GM21529 (cell line): ENCODE results near the gene TH.
"Not testable (repeated sequence)": the region's sequence is repeated elsewhere in the genome, so short reads cannot be mapped to it uniquely, and the experiment has no call there.

ENCODE experiments used
- ATAC-seq: cut with Tn5 transposase; IDR thresholded peaks from one replicate; pipeline ENCODE4 v1.9.1; 2021; ENCODE audit not compliant: unreplicated experiment

TH gene

DNA sequence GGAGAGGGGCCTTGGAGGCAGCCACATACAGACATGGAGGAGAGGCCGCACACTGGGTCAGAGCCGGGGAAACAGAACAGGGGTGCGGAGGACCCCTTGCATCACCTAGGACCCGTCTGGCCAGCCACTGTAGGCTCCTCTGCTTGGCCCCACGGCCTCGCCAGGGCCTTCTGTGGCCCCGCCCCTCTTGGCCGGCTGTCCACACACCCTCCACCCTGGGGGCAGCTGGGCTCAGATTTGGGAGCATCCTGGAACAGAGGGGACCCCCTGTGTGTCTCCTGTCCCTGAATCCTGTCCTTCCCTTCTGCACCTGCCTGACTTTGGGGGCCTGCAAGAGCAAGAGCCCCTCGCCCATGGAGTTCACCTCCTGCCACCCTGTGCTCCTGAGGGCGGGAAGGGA is 7.9 kb upstream of the TH start:
- ATAC-seq: no peak

DNA sequence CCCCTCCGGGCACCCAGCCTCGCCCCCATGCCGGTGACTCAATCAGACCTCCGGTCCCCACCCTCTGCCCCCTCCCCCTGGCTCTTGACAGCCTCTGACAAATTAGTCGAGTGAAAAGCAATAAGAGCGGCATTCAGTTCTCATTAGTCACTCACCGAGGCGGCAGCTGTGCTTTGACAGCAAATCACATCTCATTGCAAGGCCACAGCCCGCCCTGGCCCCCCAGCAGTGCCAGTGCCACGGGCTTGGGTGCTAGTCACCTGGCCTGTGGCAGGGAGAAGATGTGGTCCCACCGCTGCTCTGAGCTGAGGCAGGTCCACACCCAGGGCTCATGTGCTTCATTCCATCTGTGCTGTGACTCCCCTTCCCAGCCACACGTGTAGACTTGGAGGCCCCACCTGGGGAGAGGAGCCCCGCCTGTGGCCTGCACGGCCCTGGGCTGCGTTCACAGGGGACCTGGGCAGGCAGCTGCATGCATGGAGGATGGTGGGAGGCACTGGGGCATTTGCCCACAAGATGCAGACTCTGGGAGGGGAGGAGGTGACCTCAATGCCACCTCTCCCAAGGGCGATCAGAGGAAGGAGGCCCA is 7.4 kb upstream of the TH start:
- ATAC-seq: no peak

DNA sequence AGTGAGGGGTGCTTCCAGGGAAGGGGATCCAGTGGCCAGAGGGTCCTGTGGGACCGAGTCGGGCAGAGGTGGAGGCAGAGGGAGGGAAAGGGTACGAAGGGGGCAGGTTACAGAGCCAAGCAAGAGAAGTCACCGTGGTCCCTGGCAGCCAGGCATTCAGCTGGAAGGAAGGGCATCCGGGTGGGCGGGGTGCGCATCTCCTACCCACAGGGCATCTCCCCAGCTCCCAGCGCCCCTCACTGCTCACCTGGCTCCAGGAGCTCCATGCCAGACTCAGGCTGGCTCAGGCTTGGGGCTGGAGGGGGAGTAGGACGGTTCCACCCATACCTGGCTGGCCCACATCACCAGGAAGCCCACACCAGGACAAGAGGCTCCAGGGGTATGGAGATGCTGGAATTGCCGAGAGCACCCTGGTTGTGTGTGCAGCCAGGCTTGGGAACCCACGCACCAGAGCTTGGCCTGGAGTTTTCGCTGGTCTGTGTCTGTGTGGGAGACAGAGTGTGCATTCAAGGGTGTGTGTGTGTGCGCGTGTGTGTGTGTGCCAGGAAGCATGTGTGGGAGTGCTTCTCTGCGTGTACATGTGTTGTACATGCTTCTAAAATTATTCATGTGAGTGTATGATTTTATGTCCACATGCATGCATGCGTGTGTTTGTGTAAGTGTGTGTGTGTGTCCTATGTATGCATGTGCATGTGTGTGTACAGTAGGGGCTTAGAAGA is 6.6 kb upstream of the TH start:
- not testable (repeated sequence) for ATAC-seq

GRCh38 chr11:2177076-2177475 is 5.5 kb upstream of the TH start:
- no peak for ATAC-seq

GRCh38 chr11:2176389-2176900 is 4.8 kb upstream of the TH start:
- ATAC-seq: no peak

DNA sequence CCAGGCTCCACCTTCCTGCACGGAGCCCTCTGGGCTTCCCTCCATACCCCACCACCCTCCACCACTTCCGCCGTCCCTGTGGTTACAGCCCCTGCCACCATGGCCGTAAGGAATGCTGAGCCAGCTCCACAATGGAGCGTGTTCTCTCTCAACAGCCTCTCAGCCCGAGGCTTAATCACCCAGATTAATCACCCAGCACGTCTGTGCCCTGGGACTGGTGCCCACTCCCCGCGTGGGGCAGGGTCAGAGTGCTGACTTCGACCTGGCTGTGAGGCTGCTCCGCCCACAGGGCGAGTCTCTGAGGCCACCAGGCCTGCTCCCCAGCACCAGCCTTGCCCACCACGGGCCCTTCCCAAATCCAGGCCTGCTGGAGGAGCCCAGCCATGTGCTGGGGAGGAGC is 4.0 kb upstream of the TH start:
- no peak for ATAC-seq

- ATAC-seq: no peak
Observed at GRCh38 chr11:2174361-2174760, 2.7 kb upstream of the TH start.

DNA sequence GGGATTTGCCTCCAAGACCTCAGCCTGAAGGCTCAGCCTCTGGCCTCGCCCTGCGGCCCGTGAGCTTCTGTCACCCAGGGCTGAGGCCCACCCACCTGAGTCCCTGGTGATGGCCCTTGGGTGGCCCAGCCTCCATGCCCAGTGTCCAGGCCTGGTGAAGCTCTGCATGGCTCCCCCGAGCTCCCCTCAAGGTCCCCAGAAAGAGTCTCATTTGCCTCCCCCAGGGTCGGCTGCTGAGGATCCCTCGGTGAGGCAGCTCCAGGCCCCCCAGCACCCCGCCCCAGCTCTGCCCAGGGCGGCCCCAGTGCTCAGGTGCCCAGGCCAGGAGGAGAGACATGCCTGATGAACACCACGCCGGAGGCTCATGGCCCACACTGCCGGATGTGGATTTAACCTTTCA is 2.1 kb upstream of the TH start:
- no peak for ATAC-seq

GRCh38 chr11:2173150-2173693 is 1.6 kb upstream of the TH start:
- ATAC-seq: no peak

GRCh38 chr11:2172676-2173075 is 1.1 kb upstream of the TH start:
- ATAC-seq: no peak

DNA sequence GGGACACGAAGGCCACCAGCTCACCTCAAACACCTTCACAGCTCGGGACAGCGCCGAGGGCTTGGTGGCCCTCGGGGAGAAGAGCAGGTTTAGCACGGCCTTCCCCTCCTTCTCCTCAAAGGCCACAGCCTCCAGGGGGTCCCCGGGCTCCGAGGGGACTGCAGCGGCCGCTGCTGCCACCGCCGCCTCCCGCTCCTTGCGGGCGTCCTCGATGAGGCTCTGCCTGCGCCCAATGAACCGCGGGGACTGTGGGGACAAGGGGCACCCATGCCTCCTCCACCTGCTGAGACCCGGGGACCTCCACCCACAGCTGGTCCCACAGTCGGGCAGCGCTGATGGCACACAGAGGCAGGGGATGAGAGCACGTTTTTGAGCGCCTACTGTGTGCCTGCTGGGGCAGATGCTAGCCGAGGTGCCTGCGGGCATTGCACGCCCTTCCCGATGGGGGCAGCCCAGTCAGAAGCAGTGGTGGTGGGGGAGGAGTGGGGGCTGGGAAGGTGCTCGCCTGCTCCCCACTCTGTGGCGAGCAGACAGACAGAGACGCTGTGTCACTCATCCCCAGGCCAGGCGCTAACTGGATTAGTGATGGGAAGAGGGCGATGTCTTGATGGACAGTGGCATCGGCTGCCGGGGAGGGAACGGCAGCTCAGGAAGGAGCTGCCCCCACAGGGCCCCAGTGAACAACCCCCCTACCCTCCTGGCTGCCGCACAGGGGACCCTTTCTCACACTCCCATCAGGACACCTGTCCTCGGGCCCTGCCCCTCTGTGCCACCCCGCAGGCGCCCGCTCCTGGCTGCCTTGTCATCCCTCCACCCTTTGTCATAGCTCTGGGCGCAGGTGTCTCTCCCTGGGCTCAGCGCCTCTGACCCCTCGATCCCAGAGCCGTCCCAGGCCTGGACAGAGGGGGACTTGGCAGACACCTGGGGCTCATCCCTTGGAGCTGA is 1.7 kb downstream of the TH start:
- ATAC-seq: no peak

- no peak for ATAC-seq
Observed at GRCh38 chr11:2169005-2169378, 2.6 kb downstream of the TH start.

GRCh38 chr11:2168286-2169004 is 3.2 kb downstream of the TH start:
- no peak for ATAC-seq

DNA sequence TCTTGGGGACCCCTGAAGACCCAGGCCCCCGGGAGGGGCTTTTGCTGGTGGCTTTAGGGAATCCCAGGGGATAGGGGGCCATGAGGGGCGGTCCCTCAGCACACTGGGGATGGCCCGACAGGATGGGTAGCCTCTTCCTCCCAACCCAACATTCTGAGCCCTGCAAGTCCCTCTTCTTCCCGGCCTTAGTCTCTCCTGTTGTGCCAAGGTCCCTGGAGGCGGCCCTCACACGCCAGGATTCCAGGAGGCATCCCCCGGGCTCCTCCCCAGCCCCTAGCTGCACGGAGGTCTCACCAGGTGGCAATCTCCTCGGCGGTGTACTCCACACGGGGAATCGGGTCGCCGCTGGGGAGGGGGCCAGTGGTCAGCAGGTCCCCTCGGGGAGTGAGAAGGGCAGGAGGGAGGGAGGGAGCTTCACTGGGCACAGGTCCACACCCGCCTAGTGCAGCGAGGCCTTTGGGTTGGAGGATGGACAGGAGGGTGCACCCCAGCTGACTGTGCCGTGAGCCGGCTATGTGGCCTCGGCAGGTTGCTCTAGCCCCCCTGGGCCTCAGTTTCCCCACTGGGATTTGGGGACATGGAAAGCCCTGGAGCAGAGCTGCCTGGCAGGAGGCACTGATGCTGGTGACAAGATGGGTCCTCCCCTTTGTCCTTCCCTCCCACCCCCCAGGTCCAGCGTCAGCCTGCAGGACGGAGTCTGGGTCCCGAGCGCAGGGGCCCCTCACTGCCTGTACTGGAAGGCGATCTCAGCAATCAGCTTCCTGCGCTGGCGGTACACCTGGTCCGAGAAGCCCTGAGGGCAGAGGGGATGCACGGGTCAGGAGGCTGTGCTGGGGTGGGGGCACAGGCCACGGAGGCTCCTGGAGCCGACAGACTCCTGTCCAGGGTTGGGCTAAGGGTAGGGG is 4.2 kb downstream of the TH start:
- ATAC-seq: no peak

- no peak for ATAC-seq
Observed at GRCh38 chr11:2166091-2166851, 5.3 kb downstream of the TH start.

- ATAC-seq: no peak
Observed at GRCh38 chr11:2165571-2165970, 6.0 kb downstream of the TH start.

GRCh38 chr11:2164861-2165555 is 6.6 kb downstream of the TH start:
- no peak for ATAC-seq

DNA sequence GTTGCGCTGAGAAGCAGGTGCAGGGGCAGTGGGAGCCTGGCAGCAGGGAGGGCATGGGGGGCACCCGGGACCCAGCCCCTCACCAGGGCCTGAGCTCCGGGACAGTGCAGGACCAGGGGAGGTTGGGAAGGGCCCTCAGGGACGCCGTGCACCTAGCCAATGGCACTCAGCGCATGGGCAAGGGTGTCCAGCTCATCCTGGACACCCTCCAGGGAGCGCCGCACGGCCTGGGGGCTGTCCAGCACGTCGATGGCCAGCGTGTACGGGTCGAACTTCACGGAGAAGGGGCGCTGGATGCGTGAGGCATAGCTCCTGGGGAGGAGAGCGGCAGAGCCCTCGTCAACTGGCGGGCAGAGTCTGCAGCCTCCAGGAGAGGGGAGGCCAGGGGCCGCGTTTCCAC is 7.5 kb downstream of the TH start:
- ATAC-seq: no peak
